Memory B cell (primary cell): ENCODE measurements around the gene HECTD3.

ENCODE experiments used
- ATAC-seq: fragments of 150-1000 bp; cut with Tn5 transposase; 2 replicates; pipeline ENCODE4 v1.10.0; 2021; ENCODE audit warnings: low read depth, mild to moderate bottlenecking, moderate library complexity
- DNase-seq, 2 donors: peaks; one replicate each; pipeline ENCODE4 v3.0.0; 2022; ENCODE audit warnings: low spot score in 2 of 2
- H3K27ac Mint-ChIP-seq: one replicate; pipeline ENCODE4 v1.8.0; 2022; ENCODE audit warnings: mild to moderate bottlenecking, moderate library complexity, mixed read lengths
- H3K27me3 Mint-ChIP-seq: one replicate; pipeline ENCODE4 v1.8.0; 2022; ENCODE audit warnings: mixed read lengths
- H3K36me3 Mint-ChIP-seq: one replicate; pipeline ENCODE4 v1.8.0; 2022; ENCODE audit warnings: mild to moderate bottlenecking, mixed read lengths
- H3K4me1 Mint-ChIP-seq: one replicate; pipeline ENCODE4 v1.8.0; 2022; ENCODE audit warnings: mixed read lengths
- H3K4me3 Mint-ChIP-seq: one replicate; pipeline ENCODE4 v1.8.0; 2022; ENCODE audit warnings: mild to moderate bottlenecking, moderate library complexity, mixed read lengths
- H3K9me3 Mint-ChIP-seq: one replicate; pipeline ENCODE4 v1.8.0; 2022; ENCODE audit warnings: mixed read lengths

Gene HECTD3

DNA sequence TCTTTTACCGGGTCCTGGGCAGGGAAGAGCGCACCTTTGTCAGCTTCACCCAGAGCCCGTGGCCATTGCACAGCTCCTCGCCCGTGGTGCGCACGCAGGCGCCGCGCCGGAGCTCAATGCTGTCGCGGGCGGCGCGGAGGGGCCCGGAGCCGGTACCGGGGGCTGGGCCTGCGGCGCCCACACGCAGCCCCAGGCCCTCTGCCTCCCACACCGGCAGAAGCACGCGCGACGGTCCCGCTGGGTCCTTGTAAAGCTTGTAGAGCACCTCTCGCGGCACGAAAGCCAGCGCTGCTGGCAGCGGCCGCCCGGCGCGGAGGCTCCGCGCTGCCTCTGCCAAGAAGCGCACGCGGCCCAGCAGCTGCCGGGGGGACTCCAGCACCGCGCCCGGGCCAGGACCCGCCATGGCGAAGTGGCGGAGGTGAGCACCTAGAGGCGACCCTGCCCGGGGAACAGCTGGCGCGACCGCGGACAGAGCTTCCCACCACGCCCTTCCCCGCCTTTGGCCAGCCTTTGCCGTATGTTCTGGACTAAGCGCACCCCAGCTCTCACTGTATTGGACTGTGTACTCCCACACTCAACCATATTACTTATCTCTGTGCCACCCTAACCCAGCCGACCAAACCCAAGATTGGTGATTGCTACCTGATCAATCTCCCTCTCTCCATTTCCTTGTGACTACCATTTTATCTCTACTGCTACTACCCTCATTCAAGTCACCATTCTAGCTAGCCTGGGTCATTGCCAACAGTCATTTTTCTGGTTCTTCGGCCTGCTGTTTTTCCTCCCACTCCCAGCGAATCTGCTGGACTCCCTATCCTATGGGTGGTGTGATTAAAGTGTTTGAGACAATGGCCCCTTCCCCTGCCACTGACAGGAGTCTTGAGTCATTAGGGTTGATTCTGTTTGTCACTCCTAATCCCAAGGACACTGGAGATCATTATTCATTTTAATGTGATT is at the start of gene HECTD3:
Gene HECTD3, minus strand, starts transcription at position 470 of the 957 bp plus-strand sequence. Its CDS starts 67 bp downstream, at position 403.
- Mint-ChIP-seq H3K4me1 (peaks cover 34% of the 10 kb centered on the region), H3K27ac (peak within 1 kb of the TSS; percentile 89), H3K9me3 (no peaks in the 10 kb centered on the region), H3K4me3 (peak within 1 kb of the TSS; percentile 88), H3K27me3 (no peaks in the 10 kb centered on the region), H3K36me3 (peaks cover 16% of the 10 kb centered on the region)
- DNase-seq, result peak; percentile 53 to 66
- ATAC-seq, result peak; percentile 70

DNA sequence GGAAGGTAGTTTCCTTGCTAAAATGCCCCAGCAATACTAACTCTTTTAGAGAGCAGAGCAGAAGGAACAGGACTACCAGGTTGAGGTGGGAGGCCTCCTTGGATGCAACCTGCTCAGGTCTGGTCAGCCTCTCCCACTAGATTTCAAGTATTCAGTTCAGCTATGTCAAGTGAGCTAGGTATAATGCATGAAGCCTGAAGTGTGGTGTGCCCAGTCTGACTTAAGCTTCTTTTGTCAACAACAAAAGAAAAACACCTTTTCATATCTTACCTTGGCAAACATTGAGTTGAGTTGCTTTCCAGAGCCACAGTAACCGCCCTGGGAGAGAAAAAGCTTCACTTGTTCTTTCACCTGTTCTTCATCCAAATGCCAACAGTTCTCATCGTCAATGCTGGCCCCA is 48.7 kb upstream of the HECTD3 start:
- no peak for DNase-seq
- no peaks in the 10 kb centered on the region for H3K36me3 Mint-ChIP-seq

DNA sequence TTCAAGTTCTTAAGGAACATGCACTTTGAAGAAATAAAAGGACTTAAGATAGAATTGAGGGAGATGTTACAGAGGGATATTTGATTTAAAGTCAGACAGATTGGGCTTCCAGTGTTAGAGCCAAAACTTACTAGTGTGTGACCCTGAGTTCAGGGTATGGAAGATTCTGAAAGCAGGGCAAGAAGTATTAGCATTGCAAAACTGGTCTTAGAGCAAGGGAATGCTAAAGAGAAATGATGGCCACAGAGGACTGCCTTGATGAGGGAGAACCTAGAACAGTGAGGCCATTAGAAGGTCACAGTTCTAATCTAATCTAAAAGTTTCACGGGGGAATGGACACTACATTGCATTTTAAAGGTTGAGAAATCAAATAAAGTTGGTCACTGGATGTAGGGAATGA is 46.4 kb upstream of the HECTD3 start:
- DNase-seq, result no peak
- Mint-ChIP-seq H3K36me3 (no peaks in the 10 kb centered on the region), H3K9me3 (no peaks in the 10 kb centered on the region), H3K27ac (no peak overlapping the region), H3K27me3 (no peaks in the 10 kb centered on the region), H3K4me3 (no peak overlapping the region), H3K4me1 (peaks cover 5% of the 10 kb centered on the region)
- no peak for ATAC-seq

More for the DNA sequence above, 48.7 kb upstream of the HECTD3 start:
- peaks cover 2% of the 10 kb centered on the region for H3K4me1 Mint-ChIP-seq
- ATAC-seq, result no peak
- no peak overlapping the region for H3K27ac Mint-ChIP-seq
- H3K4me3 Mint-ChIP-seq, result no peak overlapping the region
- H3K27me3 Mint-ChIP-seq, result no peaks in the 10 kb centered on the region
- no peaks in the 10 kb centered on the region for H3K9me3 Mint-ChIP-seq

DNA sequence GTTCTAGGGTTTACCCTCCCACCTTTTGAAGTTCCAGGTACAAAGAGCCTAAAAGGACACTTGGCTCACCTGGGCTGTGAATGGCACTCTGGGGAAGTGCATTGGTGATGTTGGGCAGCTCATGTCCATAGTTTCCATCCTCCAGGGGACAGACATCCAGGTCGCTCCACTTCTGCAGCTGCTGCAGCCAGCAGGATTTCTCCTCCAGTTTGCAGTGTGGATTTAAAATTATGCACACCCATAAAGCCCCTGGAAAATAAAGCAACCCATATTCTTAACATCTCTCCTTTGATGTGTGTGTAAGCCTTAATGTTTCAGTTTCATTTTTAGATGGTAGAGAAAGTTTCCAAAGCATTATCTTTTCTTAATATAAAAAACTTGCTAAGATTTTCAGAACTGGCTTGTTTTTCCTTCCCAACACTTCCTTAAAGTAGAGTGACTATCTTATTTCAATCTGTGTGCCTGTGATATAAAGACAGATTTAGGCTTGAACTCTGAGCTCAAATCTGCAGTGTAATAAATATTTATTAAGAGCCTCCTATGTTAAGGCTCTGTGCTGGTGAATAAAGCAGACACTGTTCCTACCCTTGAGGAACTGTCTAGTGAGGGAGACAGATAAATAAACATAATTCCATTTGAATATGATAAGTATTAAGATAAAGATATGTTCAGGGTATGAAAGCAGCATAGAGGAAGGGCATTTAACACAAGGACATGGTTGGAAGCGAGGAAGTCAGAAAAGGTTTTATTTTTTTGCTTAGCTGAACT is 40.1 kb upstream of the HECTD3 start:
- no peak for DNase-seq
- Mint-ChIP-seq H3K27me3 (no peaks in the 10 kb centered on the region), H3K4me3 (peak overlapping the region; percentile 18), H3K36me3 (no peaks in the 10 kb centered on the region), H3K4me1 (peaks cover 8% of the 10 kb centered on the region), H3K27ac (peak overlapping the region; percentile 58), H3K9me3 (no peaks in the 10 kb centered on the region)
- ATAC-seq, result no peak

DNA sequence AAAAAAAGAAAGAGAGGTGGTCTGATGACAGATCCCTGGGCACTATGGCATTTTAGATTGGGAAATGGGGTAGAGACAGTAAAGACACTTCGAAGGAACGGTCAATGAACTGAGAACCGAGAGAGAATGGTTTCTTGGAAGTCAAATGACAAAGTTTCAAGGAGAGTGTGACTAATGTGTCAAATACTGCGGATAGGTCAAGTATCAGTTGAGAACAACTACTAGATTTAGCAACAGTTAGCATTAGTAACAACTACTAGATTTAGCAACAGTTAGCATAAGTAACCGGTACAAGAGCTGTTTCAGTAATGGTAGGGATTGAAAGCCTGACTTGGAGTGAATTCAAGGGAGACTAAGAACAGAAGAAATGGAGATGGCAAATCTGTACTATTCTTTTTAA is 35.9 kb upstream of the HECTD3 start:
- no peaks in the 10 kb centered on the region for H3K9me3 Mint-ChIP-seq
- no peak overlapping the region for H3K27ac Mint-ChIP-seq
- peaks cover 5% of the 10 kb centered on the region for H3K36me3 Mint-ChIP-seq
- ATAC-seq (no peak), DNase-seq (no peak)
- peaks cover 5% of the 10 kb centered on the region for H3K4me1 Mint-ChIP-seq
- no peak overlapping the region for H3K4me3 Mint-ChIP-seq
- no peaks in the 10 kb centered on the region for H3K27me3 Mint-ChIP-seq

DNA sequence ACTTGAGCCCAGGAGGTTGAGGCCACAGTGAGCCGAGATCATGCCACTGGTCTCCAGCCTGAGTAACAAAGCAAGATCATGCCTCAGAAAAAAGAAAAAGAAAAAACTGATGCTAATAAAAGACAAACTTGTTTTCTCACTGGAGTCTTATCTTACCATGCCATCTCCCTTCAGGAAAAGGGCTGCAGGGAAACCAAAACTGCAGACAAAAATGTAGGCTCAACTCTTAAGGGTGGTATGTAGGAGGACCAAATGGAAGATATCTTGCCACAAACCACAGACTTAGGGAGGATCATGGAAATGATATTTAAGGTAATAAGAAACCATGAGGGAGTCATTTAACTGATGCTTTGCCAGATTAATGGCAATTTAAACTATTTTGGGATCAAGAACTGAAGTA is 33.8 kb upstream of the HECTD3 start:
- Mint-ChIP-seq H3K4me3 (no peak overlapping the region), H3K27ac (no peak overlapping the region), H3K4me1 (no peaks in the 10 kb centered on the region), H3K27me3 (no peaks in the 10 kb centered on the region), H3K36me3 (peaks cover 5% of the 10 kb centered on the region), H3K9me3 (no peaks in the 10 kb centered on the region)
- no peak for ATAC-seq
- DNase-seq, result no peak

DNA sequence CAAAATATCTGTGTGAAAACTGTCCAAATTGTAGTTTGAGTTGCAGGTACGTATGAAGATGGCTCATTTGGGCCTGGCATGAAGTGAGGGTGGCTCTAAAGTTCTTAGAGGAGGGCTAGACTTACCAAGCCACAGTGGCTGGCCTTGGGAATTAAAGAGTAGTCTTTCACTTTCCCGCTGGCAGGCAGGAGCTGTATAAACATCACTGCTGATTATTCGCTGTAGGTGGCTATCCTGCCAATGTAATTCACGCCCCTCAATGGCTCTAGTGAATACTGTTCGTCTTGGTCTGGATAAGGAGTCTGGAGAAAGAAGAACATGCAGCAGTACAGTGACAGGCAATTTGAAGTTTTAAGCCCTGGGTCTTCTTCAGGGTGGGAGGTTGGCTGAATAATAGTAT is 32.0 kb upstream of the HECTD3 start:
- H3K4me3 Mint-ChIP-seq, result no peak overlapping the region
- DNase-seq (no peak), ATAC-seq (no peak)
- no peak overlapping the region for H3K27ac Mint-ChIP-seq
- no peaks in the 10 kb centered on the region for H3K27me3 Mint-ChIP-seq
- no peaks in the 10 kb centered on the region for H3K9me3 Mint-ChIP-seq
- peaks cover 7% of the 10 kb centered on the region for H3K36me3 Mint-ChIP-seq
- no peaks in the 10 kb centered on the region for H3K4me1 Mint-ChIP-seq

DNA sequence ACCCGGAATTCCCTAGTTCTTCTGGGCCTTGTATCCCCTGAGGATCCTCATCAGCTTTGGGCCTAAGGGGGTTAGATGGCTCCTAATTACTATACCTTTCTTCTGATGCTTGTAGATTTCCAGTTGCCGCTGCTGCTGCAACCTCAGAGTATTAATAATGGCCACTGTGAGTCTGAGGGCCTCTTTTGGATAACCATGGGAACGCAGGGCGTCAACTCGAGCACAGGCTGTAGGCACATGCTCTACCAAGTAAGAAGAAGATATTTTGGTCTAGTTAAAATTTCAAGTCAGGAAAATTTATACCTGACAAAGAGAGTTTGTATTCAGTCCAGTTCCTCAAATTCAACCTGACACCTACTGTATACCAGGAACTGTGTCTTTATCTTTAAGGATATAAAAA is 29.2 kb upstream of the HECTD3 start:
- Mint-ChIP-seq H3K4me1 (no peaks in the 10 kb centered on the region), H3K9me3 (no peaks in the 10 kb centered on the region), H3K36me3 (peaks cover 7% of the 10 kb centered on the region), H3K4me3 (no peak overlapping the region), H3K27me3 (no peaks in the 10 kb centered on the region), H3K27ac (no peak overlapping the region)
- ATAC-seq (no peak), DNase-seq (no peak)

DNA sequence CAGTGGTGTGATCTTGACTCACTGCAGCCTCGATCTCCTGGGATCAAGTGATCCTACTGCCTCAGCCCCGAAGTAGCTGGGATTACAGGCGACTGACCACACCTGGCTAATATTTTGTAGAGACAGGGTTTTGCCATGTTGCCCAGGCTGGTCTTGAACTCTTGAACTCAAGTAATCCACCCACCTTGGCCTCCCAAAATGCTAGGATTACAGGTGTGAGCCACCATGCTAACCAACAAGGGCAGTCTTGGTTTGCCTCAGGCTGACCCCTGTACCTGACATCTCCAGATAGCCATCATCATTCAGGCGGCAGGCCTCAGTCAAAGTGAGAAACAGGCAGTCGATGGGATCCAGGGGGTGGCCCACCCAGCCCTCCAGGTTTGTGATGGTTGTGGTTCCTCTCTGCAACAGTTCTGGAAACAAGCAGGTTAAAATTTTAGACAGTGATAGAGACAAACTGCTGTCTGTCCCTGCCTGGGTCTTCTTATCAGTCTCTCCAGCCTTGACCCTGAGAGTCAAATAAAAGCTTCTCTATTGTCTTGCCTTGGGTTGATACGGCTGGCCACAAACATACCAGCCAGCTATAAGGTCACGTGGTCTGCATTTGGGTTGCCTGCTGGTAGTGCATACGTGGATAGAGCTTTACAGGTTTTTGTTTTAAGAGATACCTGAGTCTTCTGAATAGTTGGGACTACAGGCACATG is 27.7 kb upstream of the HECTD3 start:
- Mint-ChIP-seq H3K9me3 (no peaks in the 10 kb centered on the region), H3K27me3 (no peaks in the 10 kb centered on the region), H3K4me3 (no peak overlapping the region), H3K36me3 (peaks cover 7% of the 10 kb centered on the region), H3K4me1 (no peaks in the 10 kb centered on the region), H3K27ac (no peak overlapping the region)
- no peak for DNase-seq
- ATAC-seq, result no peak

DNA sequence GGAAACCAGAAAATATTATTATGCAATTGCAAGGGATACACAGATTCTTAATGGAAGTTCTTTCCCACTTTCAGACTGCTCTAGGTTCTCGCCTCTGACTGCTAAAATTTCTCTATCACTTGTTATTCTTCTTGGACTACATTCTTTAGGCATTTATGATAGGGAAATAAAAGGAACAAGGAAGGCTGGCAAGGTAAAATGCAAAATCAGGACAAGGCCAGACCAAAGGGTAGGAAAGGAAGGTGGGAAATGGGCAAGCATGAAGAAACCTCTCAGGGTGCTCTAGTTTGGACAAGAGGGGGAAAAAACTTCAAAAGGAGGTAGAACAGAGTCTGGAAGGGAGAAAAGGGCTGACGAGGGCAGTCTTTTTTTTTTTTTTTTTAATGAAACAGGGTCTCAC is 27.1 kb upstream of the HECTD3 start:
- DNase-seq (no peak), ATAC-seq (no peak)
- H3K9me3 Mint-ChIP-seq, result no peaks in the 10 kb centered on the region
- H3K27me3 Mint-ChIP-seq, result no peaks in the 10 kb centered on the region
- H3K4me1 Mint-ChIP-seq, result peaks cover 3% of the 10 kb centered on the region
- H3K27ac Mint-ChIP-seq, result no peak overlapping the region
- H3K36me3 Mint-ChIP-seq, result peaks cover 7% of the 10 kb centered on the region
- no peak overlapping the region for H3K4me3 Mint-ChIP-seq

DNA sequence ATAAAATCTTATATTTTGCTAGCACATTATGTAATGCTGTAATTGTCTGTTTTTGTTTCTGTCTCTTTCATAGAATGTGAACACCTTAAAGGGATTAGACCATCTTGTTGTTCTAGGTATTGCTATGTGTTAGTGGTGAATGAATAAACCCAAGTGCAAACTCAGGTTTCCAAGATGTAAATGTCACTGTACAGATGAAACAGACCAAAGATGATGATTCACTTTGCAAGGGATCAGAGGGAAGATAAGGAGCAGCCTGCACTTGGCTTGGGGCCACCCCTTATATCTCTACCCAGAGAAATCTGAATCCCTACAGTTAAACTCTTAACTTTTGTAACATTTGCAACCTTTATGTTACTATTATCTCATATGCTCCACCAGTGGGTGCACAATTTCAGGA is 26.3 kb upstream of the HECTD3 start:
- no peaks in the 10 kb centered on the region for H3K27me3 Mint-ChIP-seq
- H3K4me1 Mint-ChIP-seq, result peaks cover 5% of the 10 kb centered on the region
- ATAC-seq, result no peak
- H3K9me3 Mint-ChIP-seq, result no peaks in the 10 kb centered on the region
- H3K4me3 Mint-ChIP-seq, result no peak overlapping the region
- no peak for DNase-seq
- no peak overlapping the region for H3K27ac Mint-ChIP-seq
- H3K36me3 Mint-ChIP-seq, result peaks cover 6% of the 10 kb centered on the region

DNA sequence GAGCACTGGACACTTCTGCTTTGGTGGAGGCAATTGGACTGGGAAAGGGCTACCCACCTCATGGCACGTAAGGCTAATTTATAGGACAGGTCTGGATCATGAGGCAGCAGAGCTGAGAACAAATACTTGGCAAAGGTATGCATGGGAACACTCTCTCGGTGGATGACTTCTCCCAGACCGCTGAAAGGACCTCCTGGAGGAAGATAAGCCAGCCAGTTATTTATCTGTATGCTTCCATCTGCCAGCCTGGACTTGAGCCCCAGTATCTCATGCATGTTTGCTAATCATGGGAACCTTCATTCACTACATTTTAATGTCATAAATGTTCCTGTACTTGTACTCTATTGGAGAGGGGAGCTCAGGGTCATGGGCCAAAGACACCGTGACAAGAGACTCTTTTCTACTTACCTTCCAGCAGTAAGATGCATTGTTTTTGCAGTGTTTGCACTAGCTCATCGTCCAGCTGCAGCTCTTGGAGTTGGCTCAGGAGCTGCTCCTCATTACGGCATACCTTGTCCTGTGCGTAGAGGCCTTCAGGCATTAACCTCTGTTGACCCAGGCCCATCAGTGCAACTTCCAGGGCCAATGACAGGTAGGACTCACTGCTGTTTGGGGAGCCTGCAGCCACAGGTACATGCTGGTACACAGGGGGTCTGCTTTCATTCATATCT is 24.6 kb upstream of the HECTD3 start:
- no peaks in the 10 kb centered on the region for H3K27me3 Mint-ChIP-seq
- H3K9me3 Mint-ChIP-seq, result no peaks in the 10 kb centered on the region
- peaks cover 5% of the 10 kb centered on the region for H3K4me1 Mint-ChIP-seq
- DNase-seq (no peak), ATAC-seq (no peak)
- no peak overlapping the region for H3K27ac Mint-ChIP-seq
- no peak overlapping the region for H3K4me3 Mint-ChIP-seq
- H3K36me3 Mint-ChIP-seq, result peaks cover 2% of the 10 kb centered on the region

DNA sequence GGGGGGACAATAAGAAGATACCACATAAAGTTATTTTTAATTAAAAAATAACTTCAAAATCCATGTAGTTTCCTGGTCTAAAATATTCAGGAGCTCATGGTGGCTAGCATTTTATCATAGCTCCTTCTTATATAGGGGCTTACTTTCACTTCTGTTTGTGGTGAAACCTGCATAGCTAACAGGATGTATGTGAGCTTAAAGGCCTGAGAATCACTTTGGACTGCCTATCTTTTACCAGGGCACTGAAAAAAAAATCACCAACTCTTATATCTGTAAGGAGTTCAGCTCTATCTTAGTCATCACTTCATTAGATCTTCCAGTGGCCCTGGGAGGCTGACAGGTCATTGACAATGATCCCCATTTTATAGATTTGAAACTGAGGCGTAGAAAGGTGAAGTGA is 22.2 kb upstream of the HECTD3 start:
- Mint-ChIP-seq H3K4me1 (peaks cover 5% of the 10 kb centered on the region), H3K9me3 (no peaks in the 10 kb centered on the region), H3K27ac (no peak overlapping the region), H3K4me3 (no peak overlapping the region), H3K27me3 (no peaks in the 10 kb centered on the region), H3K36me3 (peaks cover 2% of the 10 kb centered on the region)
- DNase-seq (no peak), ATAC-seq (peak; percentile 80)
